OCI-LY1 (cell line): ENCODE measurements around the gene TLCD3B.

Experiments
- EZH2 ChIP-seq: fragments of 200-600 bp; sonication (generic), shearing (Covaris generic); IDR thresholded peaks from 2 replicates; pipeline ENCODE4 v1.8.0; 2017; ENCODE audit warnings: borderline replicate concordance, mixed run types, mild to moderate bottlenecking, antibody characterized with exemption, low read length, moderate library complexity, mixed read lengths
- TF ChIP-seq, protein P1 (sequence below): fragments of 200-600 bp; sonication (generic), shearing (Covaris generic); IDR thresholded peaks from 2 replicates; pipeline ENCODE4 v1.5.1; 2017; ENCODE audit warnings: mild to moderate bottlenecking, antibody characterized with exemption, low read length, moderate library complexity, mixed read lengths

DNA sequence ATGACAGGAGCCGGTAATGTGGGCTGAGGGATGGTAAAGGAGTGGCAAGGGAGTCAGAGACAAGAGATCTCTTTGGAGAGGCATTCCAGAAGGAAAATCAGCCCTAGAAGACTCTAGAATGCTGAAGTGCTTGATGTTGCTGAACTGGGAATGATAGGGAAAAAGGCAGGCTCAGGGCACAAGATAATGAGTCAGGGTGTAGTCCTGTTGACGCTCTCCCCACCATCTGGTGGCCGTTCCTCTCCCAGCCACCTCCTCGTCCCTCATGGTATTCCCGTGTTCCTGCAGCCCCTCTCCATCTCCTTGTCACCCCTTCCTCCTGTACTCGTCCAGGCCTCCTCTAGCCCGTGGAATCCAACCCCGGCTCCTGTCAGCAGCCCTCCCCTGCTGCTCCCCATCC is 23.4 kb upstream of the TLCD3B start:
- TF ChIP-seq, protein P1, sequence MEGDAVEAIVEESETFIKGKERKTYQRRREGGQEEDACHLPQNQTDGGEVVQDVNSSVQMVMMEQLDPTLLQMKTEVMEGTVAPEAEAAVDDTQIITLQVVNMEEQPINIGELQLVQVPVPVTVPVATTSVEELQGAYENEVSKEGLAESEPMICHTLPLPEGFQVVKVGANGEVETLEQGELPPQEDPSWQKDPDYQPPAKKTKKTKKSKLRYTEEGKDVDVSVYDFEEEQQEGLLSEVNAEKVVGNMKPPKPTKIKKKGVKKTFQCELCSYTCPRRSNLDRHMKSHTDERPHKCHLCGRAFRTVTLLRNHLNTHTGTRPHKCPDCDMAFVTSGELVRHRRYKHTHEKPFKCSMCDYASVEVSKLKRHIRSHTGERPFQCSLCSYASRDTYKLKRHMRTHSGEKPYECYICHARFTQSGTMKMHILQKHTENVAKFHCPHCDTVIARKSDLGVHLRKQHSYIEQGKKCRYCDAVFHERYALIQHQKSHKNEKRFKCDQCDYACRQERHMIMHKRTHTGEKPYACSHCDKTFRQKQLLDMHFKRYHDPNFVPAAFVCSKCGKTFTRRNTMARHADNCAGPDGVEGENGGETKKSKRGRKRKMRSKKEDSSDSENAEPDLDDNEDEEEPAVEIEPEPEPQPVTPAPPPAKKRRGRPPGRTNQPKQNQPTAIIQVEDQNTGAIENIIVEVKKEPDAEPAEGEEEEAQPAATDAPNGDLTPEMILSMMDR = no peak
- TF ChIP-seq EZH2 = no peak
